GM19463 (cell line): Measurements from ENCODE around the gene APP.

ENCODE experiments used
- ATAC-seq: cut with Tn5 transposase; IDR thresholded peaks from one replicate; pipeline ENCODE4 v1.9.1; 2021; ENCODE audit warnings: mild to moderate bottlenecking, moderate library complexity; ENCODE audit not compliant: unreplicated experiment

The APP gene

GRCh38 chr21:25987531-25987930, 183.0 kb downstream of the APP start:
- no peak for ATAC-seq

DNA sequence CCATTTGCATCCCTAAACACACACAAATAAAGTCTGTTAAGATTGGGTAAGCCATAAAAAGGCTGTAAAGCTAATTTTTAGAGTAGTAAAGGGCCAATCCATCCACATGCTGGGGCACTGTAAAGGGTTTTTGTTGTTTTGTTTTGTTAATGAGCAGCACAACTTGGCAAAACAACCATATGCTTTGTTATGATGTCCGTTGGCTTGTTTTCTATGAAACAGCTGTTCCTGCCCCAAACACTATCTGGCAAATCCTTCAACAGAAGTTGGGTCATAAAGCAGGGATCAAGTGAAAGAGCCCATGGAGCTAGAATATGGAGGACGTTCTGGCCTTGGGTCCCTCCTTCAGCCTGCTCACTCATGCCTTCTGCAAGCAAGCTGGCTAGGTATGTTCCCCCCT, 183.6 kb downstream of the APP start:
- no peak for ATAC-seq

- no peak for ATAC-seq
Observed at GRCh38 chr21:25985990-25986389, 184.6 kb downstream of the APP start.

GRCh38 chr21:25984538-25984937, 186.0 kb downstream of the APP start:
- ATAC-seq = no peak

- ATAC-seq = no peak
Observed at GRCh38 chr21:25983745-25984144, 186.8 kb downstream of the APP start.

- no peak for ATAC-seq
Observed at GRCh38 chr21:25980710-25981109, 189.9 kb downstream of the APP start.

DNA sequence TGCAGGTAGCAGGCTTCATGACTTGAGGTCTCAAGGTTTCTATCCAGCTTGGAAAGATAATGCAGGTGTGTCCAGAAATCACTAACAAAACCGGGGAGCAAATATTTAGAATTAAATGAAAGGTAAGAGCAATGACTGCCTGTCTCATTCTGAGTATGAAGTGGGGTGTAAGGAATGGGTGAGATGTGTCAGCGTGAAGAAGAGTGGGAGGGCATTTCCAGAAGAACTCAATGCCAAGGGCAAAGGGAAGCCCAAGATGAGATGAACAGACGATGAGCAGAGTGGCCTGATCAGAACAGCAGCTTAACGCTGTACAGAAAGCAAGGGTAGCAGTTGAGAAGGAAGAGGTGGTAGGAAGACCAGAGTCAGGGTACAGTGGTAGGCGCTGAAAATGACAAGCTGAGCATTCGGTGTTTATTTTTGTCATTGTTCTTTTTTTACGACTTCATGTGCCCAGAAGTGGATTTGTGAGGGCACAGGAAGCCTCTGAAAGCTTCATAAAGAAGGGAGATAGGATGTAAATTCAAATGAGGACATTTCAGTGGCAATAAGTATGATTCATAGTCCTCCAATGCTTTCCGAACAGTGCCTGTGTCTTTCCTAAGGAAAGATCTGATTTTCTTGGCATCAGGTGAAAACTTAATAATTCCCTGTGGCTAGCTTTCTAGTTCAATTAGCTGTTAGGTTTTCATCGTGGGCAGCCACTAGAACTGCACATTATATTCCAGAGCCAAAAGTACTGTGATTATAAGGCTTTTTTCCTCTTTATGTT, 190.5 kb downstream of the APP start:
- no peak for ATAC-seq

- ATAC-seq = no peak
Observed at GRCh38 chr21:25977068-25977611, 193.4 kb downstream of the APP start.

DNA sequence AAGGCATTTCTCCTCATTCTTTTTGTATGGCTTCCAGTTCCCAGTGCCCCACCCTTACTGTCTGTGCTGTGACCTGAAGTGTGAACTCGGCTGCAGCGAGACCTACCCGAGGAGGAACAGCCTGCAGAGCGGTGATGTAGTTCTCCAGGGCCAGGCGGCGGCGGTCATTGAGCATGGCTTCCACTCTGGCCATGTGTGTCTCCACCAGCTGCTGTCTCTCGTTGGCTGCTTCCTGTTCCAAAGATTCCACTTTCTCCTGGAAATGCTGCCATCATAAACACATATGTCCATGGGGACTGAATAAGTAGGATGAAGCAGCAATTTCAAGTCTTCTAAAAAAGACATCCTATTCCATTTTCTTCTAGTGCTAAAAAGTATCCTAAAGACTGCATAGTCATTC, 195.6 kb downstream of the APP start:
- ATAC-seq = no peak

GRCh38 chr21:25970254-25970930, 200.2 kb downstream of the APP start:
- no peak for ATAC-seq

- peak; percentile 18 for ATAC-seq
Observed at GRCh38 chr21:25967901-25968438, 202.6 kb downstream of the APP start.

GRCh38 chr21:25967181-25967900, 203.2 kb downstream of the APP start:
- ATAC-seq = peak; percentile 92

GRCh38 chr21:25965951-25966707, 204.4 kb downstream of the APP start:
- ATAC-seq = no peak

- ATAC-seq = no peak
Observed at GRCh38 chr21:25964926-25965325, 205.6 kb downstream of the APP start.

GRCh38 chr21:25964015-25964414, 206.6 kb downstream of the APP start:
- ATAC-seq = no peak

DNA sequence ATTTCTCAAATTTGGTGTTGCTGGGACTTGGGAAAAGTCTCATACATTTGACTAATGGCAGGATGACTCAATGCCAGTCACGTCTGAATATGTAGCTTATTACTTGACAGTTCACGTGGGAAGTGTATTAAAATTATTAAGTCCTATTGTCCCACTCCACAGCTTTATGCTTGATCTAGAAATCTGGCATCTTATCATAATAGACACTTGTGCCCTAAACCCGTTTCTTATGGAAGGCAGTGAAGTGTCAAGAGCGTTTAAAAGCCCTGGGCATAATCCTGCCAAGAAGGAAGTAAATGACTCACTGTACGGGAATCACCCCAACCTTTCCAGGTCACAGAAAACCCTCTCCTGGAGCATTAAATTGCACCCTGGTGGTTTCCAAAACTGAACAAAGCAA, 207.4 kb downstream of the APP start:
- no peak for ATAC-seq

DNA sequence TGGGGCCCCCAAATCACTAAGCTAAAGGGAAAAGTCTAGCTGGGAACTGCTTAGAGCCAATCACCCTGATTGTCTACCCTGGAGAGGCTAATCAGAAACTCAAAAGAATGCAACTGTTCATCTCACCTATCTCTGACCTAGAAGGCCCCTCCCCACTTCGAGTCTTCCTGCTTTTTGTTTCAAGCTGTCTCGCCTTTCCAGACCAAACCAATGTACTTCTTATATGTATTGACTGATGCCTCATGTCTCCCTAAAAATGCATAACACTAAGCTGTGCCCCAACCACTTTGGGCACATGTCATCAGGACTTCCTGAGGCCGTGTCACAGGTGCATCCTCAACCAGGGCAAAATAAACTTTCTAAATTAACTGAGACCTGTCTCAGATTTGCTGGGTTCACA, 209.5 kb downstream of the APP start:
- no peak for ATAC-seq

- ATAC-seq = no peak
Observed at GRCh38 chr21:25960402-25960801, 210.2 kb downstream of the APP start.

GRCh38 chr21:25959799-25960198, 210.8 kb downstream of the APP start:
- ATAC-seq = no peak

GRCh38 chr21:25956993-25957714, 213.4 kb downstream of the APP start:
- ATAC-seq = no peak
